ENCODE data around the gene GMDS.

DNA sequence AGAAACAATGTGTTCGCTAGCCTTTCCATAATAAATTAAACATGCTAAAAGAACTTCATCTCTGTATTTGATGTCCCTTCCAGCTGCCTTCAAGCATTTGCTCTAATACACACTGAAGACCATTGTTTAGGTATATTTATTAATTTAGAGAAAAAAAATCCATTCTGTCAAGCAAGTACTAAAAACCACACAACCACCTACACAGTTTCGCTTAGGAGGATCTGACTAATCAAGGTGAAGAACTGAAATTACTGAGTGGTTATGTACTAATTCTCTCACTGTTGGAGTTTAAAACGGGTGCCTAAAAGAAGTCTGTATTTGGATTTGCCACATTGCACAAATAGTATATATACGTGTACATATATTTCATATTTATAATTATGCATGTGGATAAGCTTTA, 58.9 kb downstream of the GMDS start:
- TF ChIP-seq CTCF (IDR thresholded peaks at IDR 0.05 in 4 of 5, conservative IDR thresholded peaks at IDR 0.05 in 1 of 5) (no peak), POLR2A (IDR thresholded peaks at IDR 0.05) (no peak)

All from gastrocnemius medialis (tissue), 4 donors.